ENCODE data around the gene PRKCZ.

Gene PRKCZ

DNA sequence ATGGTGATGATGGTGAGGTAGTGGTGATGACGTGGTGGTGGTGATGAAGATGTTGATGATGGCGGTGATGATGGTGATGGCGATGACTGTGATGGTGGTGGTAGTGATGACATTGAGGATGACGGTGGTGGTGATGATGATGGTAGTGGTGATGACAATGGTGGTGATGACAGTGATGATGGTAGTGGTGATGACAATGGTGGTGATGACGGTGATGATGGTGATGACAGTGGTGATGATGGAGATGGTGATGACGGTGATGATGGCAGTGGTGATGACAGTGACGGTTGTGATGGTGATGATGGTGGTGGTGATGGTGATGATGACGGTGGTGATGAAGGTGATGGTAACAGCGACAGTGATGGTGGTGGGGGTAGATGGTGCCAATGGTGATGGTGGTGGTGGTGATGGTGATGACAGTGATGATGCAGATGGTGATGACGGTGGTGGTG is 105.0 kb downstream of the PRKCZ start:
- Histone ChIP-seq H3K4ac (ENCODE audit: low read depth, low read length) (no peak overlapping the region), H3K18ac (ENCODE audit: low read length) (no peak overlapping the region), H3K9ac (ENCODE audit: low read length) (no peak overlapping the region), H2BK5ac (ENCODE audit: low read length) (no peak overlapping the region), H2BK15ac (replicated peaks; ENCODE audit: low read depth) (no peak overlapping the region), H4K8ac (ENCODE audit: low read depth, low read length) (no peak overlapping the region), H3K4me1 (ENCODE audit: control insufficient read depth, low read depth, low read length) (no peaks in the 10 kb centered on the region), H3K56ac (ENCODE audit: low read length) (no peak overlapping the region), H3K79me1 (ENCODE audit: low read length) (peaks cover 4% of the 10 kb centered on the region), H3K79me2 (ENCODE audit: control insufficient read depth, insufficient read depth, low read length) (no peaks in the 10 kb centered on the region), H3K27ac (ENCODE audit: low read depth, low read length) (no peak overlapping the region), H3K36me3 (ENCODE audit: control insufficient read depth, insufficient read depth, low read length) (no peaks in the 10 kb centered on the region), H3K27me3 (ENCODE audit: insufficient read depth, low read length, poor library complexity) (no peaks in the 10 kb centered on the region), H3K23ac (ENCODE audit: low read length) (no peak overlapping the region), H3K4me2 (ENCODE audit: low read length) (no peak overlapping the region), H2AK5ac (ENCODE audit: low read length) (no peak overlapping the region), H2BK120ac (ENCODE audit: low read depth, low read length) (no peak overlapping the region), H4K5ac (ENCODE audit: low read length) (no peak overlapping the region), H3K4me3 (ENCODE audit: low read length) (no peak overlapping the region)
- no CpG with 5 or more reads among the region's 10 CpGs for WGBS (ENCODE audit: extremely low coverage, insufficient coverage, low lambda C conversion rate)
- DNase-seq = no peak

DNA sequence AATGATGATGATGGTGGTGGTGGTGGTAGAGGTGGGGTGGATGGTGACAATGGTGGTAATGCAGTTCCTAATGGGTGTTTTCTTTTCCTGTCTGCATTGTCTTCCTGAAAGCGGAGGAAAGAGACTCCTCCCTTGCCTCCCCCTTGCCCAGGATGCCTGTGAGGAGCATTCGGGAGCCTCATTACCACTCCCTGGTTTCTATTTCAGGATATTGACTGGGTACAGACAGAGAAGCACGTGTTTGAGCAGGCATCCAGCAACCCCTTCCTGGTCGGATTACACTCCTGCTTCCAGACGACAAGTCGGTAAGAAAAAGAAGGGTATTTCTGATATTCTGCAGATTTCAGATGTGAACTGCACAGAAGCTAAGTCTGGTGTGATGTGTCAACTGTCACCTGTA is 105.6 kb downstream of the PRKCZ start:
- Histone ChIP-seq H3K4me1 (ENCODE audit: control insufficient read depth, low read depth, low read length) (no peaks in the 10 kb centered on the region), H3K27me3 (ENCODE audit: insufficient read depth, low read length, poor library complexity) (no peaks in the 10 kb centered on the region), H2BK15ac (replicated peaks; ENCODE audit: low read depth) (no peak overlapping the region), H3K23ac (ENCODE audit: low read length) (no peak overlapping the region), H4K8ac (ENCODE audit: low read depth, low read length) (no peak overlapping the region), H2BK5ac (ENCODE audit: low read length) (no peak overlapping the region), H3K27ac (ENCODE audit: low read depth, low read length) (no peak overlapping the region), H3K18ac (ENCODE audit: low read length) (no peak overlapping the region), H2AK5ac (ENCODE audit: low read length) (no peak overlapping the region), H3K4me3 (ENCODE audit: low read length) (no peak overlapping the region), H3K4me2 (ENCODE audit: low read length) (no peak overlapping the region), H2BK120ac (ENCODE audit: low read depth, low read length) (no peak overlapping the region), H3K4ac (ENCODE audit: low read depth, low read length) (no peak overlapping the region), H3K79me2 (ENCODE audit: control insufficient read depth, insufficient read depth, low read length) (no peaks in the 10 kb centered on the region), H3K56ac (ENCODE audit: low read length) (no peak overlapping the region), H3K9ac (ENCODE audit: low read length) (no peak overlapping the region), H3K36me3 (ENCODE audit: control insufficient read depth, insufficient read depth, low read length) (no peaks in the 10 kb centered on the region), H3K79me1 (ENCODE audit: low read length) (peaks cover 4% of the 10 kb centered on the region), H4K5ac (ENCODE audit: low read length) (no peak overlapping the region)
- no CpG with 5 or more reads among the region's 6 CpGs for WGBS (ENCODE audit: extremely low coverage, insufficient coverage, low lambda C conversion rate)
- DNase-seq = no peak

DNA sequence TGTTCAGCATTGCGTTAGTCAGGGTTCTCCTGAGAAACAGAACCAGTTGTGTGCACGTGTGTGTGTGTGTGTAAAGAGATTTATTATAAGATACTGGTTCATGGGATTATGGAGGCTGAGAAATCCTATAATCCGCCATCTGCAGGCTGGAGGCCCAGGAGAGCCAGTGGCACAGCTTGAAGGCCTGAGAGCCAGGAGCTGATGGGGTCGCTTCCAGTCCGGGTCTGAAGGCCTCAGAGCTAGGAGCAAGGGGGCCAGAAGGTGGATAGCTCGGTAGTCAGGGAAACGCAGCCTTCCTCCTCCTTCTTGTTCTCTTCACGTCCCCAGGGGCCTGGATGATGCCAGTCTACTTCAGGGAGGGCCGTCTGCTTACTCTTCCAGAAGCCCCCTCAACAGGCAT is 106.7 kb downstream of the PRKCZ start:
- Histone ChIP-seq H3K4me2 (ENCODE audit: low read length) (no peak overlapping the region), H3K27me3 (ENCODE audit: insufficient read depth, low read length, poor library complexity) (no peaks in the 10 kb centered on the region), H3K18ac (ENCODE audit: low read length) (no peak overlapping the region), H3K4me3 (ENCODE audit: low read length) (no peak overlapping the region), H3K79me1 (ENCODE audit: low read length) (peaks cover 4% of the 10 kb centered on the region), H3K23ac (ENCODE audit: low read length) (no peak overlapping the region), H3K27ac (ENCODE audit: low read depth, low read length) (no peak overlapping the region), H3K36me3 (ENCODE audit: control insufficient read depth, insufficient read depth, low read length) (no peaks in the 10 kb centered on the region), H3K79me2 (ENCODE audit: control insufficient read depth, insufficient read depth, low read length) (no peaks in the 10 kb centered on the region), H2BK15ac (replicated peaks; ENCODE audit: low read depth) (no peak overlapping the region), H3K4ac (ENCODE audit: low read depth, low read length) (no peak overlapping the region), H2BK5ac (ENCODE audit: low read length) (no peak overlapping the region), H2AK5ac (ENCODE audit: low read length) (no peak overlapping the region), H4K5ac (ENCODE audit: low read length) (no peak overlapping the region), H3K4me1 (ENCODE audit: control insufficient read depth, low read depth, low read length) (no peaks in the 10 kb centered on the region), H3K56ac (ENCODE audit: low read length) (no peak overlapping the region), H3K9ac (ENCODE audit: low read length) (no peak overlapping the region), H4K8ac (ENCODE audit: low read depth, low read length) (no peak overlapping the region), H2BK120ac (ENCODE audit: low read depth, low read length) (no peak overlapping the region)
- WGBS (ENCODE audit: extremely low coverage, insufficient coverage, low lambda C conversion rate) = no CpG with 5 or more reads among the region's 9 CpGs
- DNase-seq = no peak

DNA sequence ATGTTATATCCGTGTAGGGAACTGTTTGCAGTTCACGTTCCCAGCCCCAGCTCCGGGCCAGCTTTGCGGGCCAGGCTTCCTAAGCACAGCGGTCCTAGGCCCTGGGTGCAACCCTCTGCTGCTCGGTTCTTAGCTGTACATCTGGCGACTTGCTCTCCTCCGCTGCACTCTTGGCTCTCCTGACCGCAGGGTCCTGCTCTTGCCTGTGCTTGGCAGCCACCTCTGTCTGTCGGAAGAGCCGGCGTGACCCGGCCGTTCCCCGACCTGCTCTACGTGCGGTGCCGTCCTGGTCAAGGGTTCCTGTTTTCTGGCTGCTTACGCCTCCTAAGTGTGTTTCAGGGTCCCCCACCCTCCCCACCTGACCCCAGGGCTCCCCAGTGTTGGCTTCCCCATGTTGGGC is 107.6 kb downstream of the PRKCZ start:
- no peak overlapping the region for H2BK15ac ChIP-seq (replicated peaks; ENCODE audit: low read depth)
- H2BK5ac ChIP-seq (ENCODE audit: low read length) = no peak overlapping the region
- no peak overlapping the region for H3K4ac ChIP-seq (ENCODE audit: low read depth, low read length)
- no peak overlapping the region for H3K9ac ChIP-seq (ENCODE audit: low read length)
- H3K23ac ChIP-seq (ENCODE audit: low read length) = no peak overlapping the region
- DNase-seq = no peak
- no peak overlapping the region for H3K56ac ChIP-seq (ENCODE audit: low read length)
- peaks cover 4% of the 10 kb centered on the region for H3K79me1 ChIP-seq (ENCODE audit: low read length)
- H2BK120ac ChIP-seq (ENCODE audit: low read depth, low read length) = no peak overlapping the region
- no peaks in the 10 kb centered on the region for H3K4me1 ChIP-seq (ENCODE audit: control insufficient read depth, low read depth, low read length)
- no peak overlapping the region for H4K5ac ChIP-seq (ENCODE audit: low read length)
- no peak overlapping the region for H2AK5ac ChIP-seq (ENCODE audit: low read length)
- no peak overlapping the region for H3K4me3 ChIP-seq (ENCODE audit: low read length)
- no peak overlapping the region for H3K18ac ChIP-seq (ENCODE audit: low read length)
- H3K36me3 ChIP-seq (ENCODE audit: control insufficient read depth, insufficient read depth, low read length) = no peaks in the 10 kb centered on the region
- no peak overlapping the region for H3K27ac ChIP-seq (ENCODE audit: low read depth, low read length)
- H4K8ac ChIP-seq (ENCODE audit: low read depth, low read length) = no peak overlapping the region
- WGBS (ENCODE audit: extremely low coverage, insufficient coverage, low lambda C conversion rate) = no CpG with 5 or more reads among the region's 19 CpGs
- no peaks in the 10 kb centered on the region for H3K27me3 ChIP-seq (ENCODE audit: insufficient read depth, low read length, poor library complexity)
- no peak overlapping the region for H3K4me2 ChIP-seq (ENCODE audit: low read length)
- no peaks in the 10 kb centered on the region for H3K79me2 ChIP-seq (ENCODE audit: control insufficient read depth, insufficient read depth, low read length)

DNA sequence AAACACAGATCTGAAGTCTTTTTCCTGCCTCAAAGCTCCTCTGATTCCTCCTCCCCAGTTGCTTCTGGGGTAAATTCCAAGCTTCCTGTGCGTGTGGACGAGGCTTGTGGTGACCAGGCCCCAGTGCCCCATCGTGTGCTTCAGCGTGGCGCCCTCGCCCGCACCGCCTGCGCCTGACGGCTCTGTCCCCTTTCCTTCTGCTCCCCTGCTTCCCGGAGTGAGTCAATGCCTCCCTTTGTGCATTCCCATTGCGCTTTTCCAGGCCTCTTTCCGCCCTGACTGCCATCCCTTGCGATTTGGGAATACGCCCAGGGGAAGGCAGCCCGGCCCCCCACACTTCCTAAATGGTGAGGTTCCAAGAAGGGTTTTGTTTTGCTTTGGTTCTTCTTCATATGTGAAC is 108.1 kb downstream of the PRKCZ start:
- WGBS (ENCODE audit: extremely low coverage, insufficient coverage, low lambda C conversion rate) = no CpG with 5 or more reads among the region's 16 CpGs
- Histone ChIP-seq H3K4me2 (ENCODE audit: low read length) (no peak overlapping the region), H4K5ac (ENCODE audit: low read length) (no peak overlapping the region), H2BK5ac (ENCODE audit: low read length) (no peak overlapping the region), H2BK15ac (replicated peaks; ENCODE audit: low read depth) (no peak overlapping the region), H2BK120ac (ENCODE audit: low read depth, low read length) (no peak overlapping the region), H3K9ac (ENCODE audit: low read length) (no peak overlapping the region), H3K23ac (ENCODE audit: low read length) (no peak overlapping the region), H3K27me3 (ENCODE audit: insufficient read depth, low read length, poor library complexity) (no peaks in the 10 kb centered on the region), H3K4me3 (ENCODE audit: low read length) (no peak overlapping the region), H3K56ac (ENCODE audit: low read length) (no peak overlapping the region), H3K36me3 (ENCODE audit: control insufficient read depth, insufficient read depth, low read length) (no peaks in the 10 kb centered on the region), H3K79me1 (ENCODE audit: low read length) (peaks cover 4% of the 10 kb centered on the region), H2AK5ac (ENCODE audit: low read length) (no peak overlapping the region), H3K4me1 (ENCODE audit: control insufficient read depth, low read depth, low read length) (no peaks in the 10 kb centered on the region), H4K8ac (ENCODE audit: low read depth, low read length) (no peak overlapping the region), H3K18ac (ENCODE audit: low read length) (no peak overlapping the region), H3K79me2 (ENCODE audit: control insufficient read depth, insufficient read depth, low read length) (no peaks in the 10 kb centered on the region), H3K27ac (ENCODE audit: low read depth, low read length) (no peak overlapping the region), H3K4ac (ENCODE audit: low read depth, low read length) (no peak overlapping the region)
- no peak for DNase-seq

DNA sequence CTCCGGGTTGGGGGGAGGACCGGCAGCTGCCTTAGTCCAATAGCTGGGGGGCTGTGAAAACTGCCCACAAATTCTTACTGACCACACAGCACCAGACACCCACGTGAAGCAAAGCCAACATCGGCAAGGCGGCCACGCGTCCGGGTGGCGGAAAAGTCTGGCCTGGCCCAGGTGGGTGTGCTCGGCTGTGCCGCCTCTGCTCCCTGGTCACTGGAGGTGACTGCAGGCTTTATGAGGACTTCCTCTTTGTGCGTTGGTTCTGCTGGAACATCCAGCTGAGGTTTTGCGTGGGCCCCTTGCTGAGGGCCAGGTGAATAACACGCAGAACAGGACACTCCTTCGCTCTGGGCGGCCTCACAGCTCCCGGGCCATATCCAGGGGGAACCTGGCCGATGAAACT is 108.9 kb downstream of the PRKCZ start:
- Histone ChIP-seq H3K27ac (ENCODE audit: low read depth, low read length) (no peak overlapping the region), H3K23ac (ENCODE audit: low read length) (no peak overlapping the region), H3K79me1 (ENCODE audit: low read length) (peaks cover 4% of the 10 kb centered on the region), H3K79me2 (ENCODE audit: control insufficient read depth, insufficient read depth, low read length) (no peaks in the 10 kb centered on the region), H3K4ac (ENCODE audit: low read depth, low read length) (no peak overlapping the region), H3K36me3 (ENCODE audit: control insufficient read depth, insufficient read depth, low read length) (no peaks in the 10 kb centered on the region), H2BK15ac (replicated peaks; ENCODE audit: low read depth) (no peak overlapping the region), H2AK5ac (ENCODE audit: low read length) (no peak overlapping the region), H3K4me2 (ENCODE audit: low read length) (no peak overlapping the region), H2BK5ac (ENCODE audit: low read length) (no peak overlapping the region), H4K8ac (ENCODE audit: low read depth, low read length) (no peak overlapping the region), H3K9ac (ENCODE audit: low read length) (no peak overlapping the region), H3K18ac (ENCODE audit: low read length) (no peak overlapping the region), H3K4me3 (ENCODE audit: low read length) (no peak overlapping the region), H3K56ac (ENCODE audit: low read length) (no peak overlapping the region), H3K4me1 (ENCODE audit: control insufficient read depth, low read depth, low read length) (no peaks in the 10 kb centered on the region), H4K5ac (ENCODE audit: low read length) (no peak overlapping the region), H3K27me3 (ENCODE audit: insufficient read depth, low read length, poor library complexity) (no peaks in the 10 kb centered on the region), H2BK120ac (ENCODE audit: low read depth, low read length) (no peak overlapping the region)
- DNase-seq = no peak
- WGBS (ENCODE audit: extremely low coverage, insufficient coverage, low lambda C conversion rate) = no CpG with 5 or more reads among the region's 18 CpGs
